ENCODE measurements around the gene C11orf86. TPM values are rescaled to one million over a fixed set of nuclear protein-coding genes. Genes with fewer than 3 reads are reported as not detected.

C11orf86 gene
- total and polyA plus RNA-seq, 9 donors: 2.6 TPM; not detected in 8

DNA sequence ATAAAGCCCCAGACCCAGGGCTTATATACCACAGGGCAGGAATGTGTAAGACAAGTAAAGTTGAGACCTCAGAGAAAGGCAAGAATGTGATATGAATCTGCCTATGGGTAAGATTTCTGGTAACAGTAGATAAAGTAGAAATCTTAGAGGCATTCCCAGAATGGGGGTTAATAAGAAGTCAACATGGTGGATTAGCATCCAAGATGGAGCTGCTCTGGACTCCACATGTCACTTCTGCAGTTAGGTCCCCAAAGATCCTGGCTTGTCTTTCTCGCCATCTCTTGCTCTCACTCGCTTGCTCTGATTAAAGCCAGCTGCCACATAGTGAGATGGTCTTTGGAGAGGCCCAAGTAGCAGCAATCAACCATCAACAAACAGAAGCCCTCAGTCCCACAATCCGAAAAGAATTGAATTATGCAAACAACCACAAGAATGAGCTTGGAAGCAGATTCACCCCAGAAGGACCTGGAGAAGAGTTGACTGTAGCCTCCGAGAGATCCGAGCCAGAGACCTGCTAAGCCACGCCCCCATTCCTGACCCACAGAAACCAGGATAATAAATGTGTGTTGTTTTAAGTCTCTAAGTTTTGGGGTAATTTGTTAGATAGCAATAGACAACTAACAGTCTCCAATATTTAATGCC lies 5.4 kb upstream of the C11orf86 start:
- WGBS, 3 donors: 65 to 74% (median 70%) methylated on average over 6 of the region's 6 CpGs
- no peak for DNase-seq

DNA sequence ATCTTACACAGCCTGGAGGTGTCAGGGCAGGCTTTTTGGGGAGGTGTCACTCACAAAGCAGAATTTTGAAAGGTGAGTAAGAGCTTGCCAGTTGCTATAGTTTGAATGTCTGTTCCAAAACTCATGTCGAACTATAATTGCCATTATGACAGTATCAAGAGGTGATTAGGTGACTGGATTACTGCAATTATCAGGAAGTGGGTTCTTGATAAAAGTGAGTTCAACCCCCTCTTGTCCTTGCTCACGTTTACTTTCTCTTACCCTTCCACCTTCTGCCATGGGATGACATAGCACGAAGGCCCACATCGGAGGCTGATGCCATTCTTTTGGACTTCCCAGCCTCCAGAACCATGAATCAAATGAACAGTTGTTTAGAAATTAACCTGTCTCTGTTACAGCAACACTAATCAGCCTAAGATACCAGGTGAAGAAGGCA lies 4.7 kb upstream of the C11orf86 start:
- intact Hi-C loops (cut with DNase I): no loop called here
- 66 to 73% (median 73%) methylated on average over 4 of the region's 4 CpGs for WGBS, 3 donors
- Histone ChIP-seq H3K4me1 (ENCODE audit: insufficient read depth) (no peaks in the 10 kb centered on the region), H3K36me3 (no peaks in the 10 kb centered on the region), H3K27ac (no peak overlapping the region), H3K4me3 (no peak overlapping the region), H3K9me3 (no peaks in the 10 kb centered on the region), H3K27me3 (no peaks in the 10 kb centered on the region)
- no peak for DNase-seq
- TF ChIP-seq CTCF (IDR thresholded peaks at IDR 0.05) (no peak), POLR2A (IDR thresholded peaks at IDR 0.05) (no peak), EP300 (IDR thresholded peaks at IDR 0.05) (no peak)

More for the DNA sequence above, 5.4 kb upstream of the C11orf86 start:
- Histone ChIP-seq H3K27me3 (no peaks in the 10 kb centered on the region), H3K36me3 (no peaks in the 10 kb centered on the region), H3K4me3 (no peak overlapping the region), H3K4me1 (ENCODE audit: insufficient read depth) (no peaks in the 10 kb centered on the region), H3K9me3 (no peaks in the 10 kb centered on the region), H3K27ac (no peak overlapping the region)
- intact Hi-C loops (cut with DNase I): no loop called here
- TF ChIP-seq EP300 (IDR thresholded peaks at IDR 0.05): no peak
- no peak for TF ChIP-seq POLR2A (IDR thresholded peaks at IDR 0.05)

GRCh38 chr11:66970807-66971442 lies 4.2 kb upstream of the C11orf86 start:
- Histone ChIP-seq H3K4me3 (no peak overlapping the region), H3K36me3 (no peaks in the 10 kb centered on the region), H3K9me3 (no peaks in the 10 kb centered on the region), H3K4me1 (ENCODE audit: insufficient read depth) (no peaks in the 10 kb centered on the region), H3K27me3 (no peaks in the 10 kb centered on the region), H3K27ac (no peak overlapping the region)
- intact Hi-C loops (cut with DNase I): no loop called here
- WGBS, 3 donors: 21 to 45% (median 38%) methylated on average over 5 of the region's 5 CpGs
- TF ChIP-seq EP300 (IDR thresholded peaks at IDR 0.05) (peak; percentile 59), CTCF (IDR thresholded peaks at IDR 0.05) (no peak)
- DNase-seq: peak in 3 of 5 donors; percentile 36 to 69 (median 47)

DNA sequence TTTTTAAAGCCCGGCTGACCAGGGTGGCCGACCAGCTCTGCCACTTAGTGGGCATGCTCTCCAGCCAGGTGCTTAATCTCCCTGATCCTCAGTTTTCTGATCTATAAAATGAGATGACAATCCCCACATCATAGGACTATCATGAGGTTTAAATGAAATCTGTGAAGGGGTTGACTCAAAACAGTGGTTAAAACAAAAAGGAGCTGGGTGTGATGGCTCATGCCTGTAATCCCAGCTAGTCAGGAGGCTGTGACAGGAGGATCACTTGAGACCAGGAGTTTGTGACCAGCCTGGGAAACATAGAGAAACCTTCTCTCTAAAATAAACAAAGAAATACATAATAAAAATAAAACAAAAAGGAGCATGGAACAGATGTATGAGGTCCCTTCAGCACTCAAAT lies 3.6 kb upstream of the C11orf86 start:
- Histone ChIP-seq H3K4me1 (ENCODE audit: insufficient read depth) (no peaks in the 10 kb centered on the region), H3K36me3 (no peaks in the 10 kb centered on the region), H3K9me3 (no peaks in the 10 kb centered on the region), H3K4me3 (no peak overlapping the region), H3K27ac (no peak overlapping the region), H3K27me3 (no peaks in the 10 kb centered on the region)
- TF ChIP-seq CTCF (IDR thresholded peaks at IDR 0.05) (no peak), POLR2A (IDR thresholded peaks at IDR 0.05) (no peak), EP300 (IDR thresholded peaks at IDR 0.05) (no peak)
- no peak for DNase-seq
- intact Hi-C loops (cut with DNase I): no loop called here
- WGBS, 3 donors: 81 to 89% (median 81%) methylated on average over 2 of the region's 2 CpGs

GRCh38 chr11:66973956-66974580 lies 1.0 kb upstream of the C11orf86 start:
- WGBS, 3 donors: 59 to 67% (median 64%) methylated on average over 8 of the region's 8 CpGs
- Histone ChIP-seq H3K4me3 (no peak overlapping the region), H3K27ac (no peak overlapping the region), H3K4me1 (ENCODE audit: insufficient read depth) (no peaks in the 10 kb centered on the region), H3K27me3 (no peaks in the 10 kb centered on the region), H3K36me3 (no peaks in the 10 kb centered on the region), H3K9me3 (no peaks in the 10 kb centered on the region)
- intact Hi-C loops (cut with DNase I): no loop called here
- DNase-seq: no peak
- TF ChIP-seq CTCF (IDR thresholded peaks at IDR 0.05) (no peak), POLR2A (IDR thresholded peaks at IDR 0.05) (no peak), EP300 (IDR thresholded peaks at IDR 0.05) (no peak)

All from ovary (tissue), 9 donors.